T-helper 1 cell treated with Interleukin-12 subunit alpha and Interleukin-12 subunit beta and Interleukin-4 antibody, amounts not matched to agents 30 ng/mL and 1 ng/mL, for 36 hours (primary cell): ENCODE data around the gene BNIP2. TPM values are rescaled to one million over a fixed set of nuclear protein-coding genes. Genes with fewer than 3 reads are reported as not detected.
"Not testable (repeated sequence)": the region's sequence is repeated elsewhere in the genome, so short reads cannot be mapped to it uniquely, and the experiment has no call there.

Source experiments
- intact Hi-C: fragments of 100-400 bp; cut with micrococcal nuclease; formaldehyde crosslinking; loops from one replicate; pipeline ENCODE4 v1.15.1; 2024
- total RNA-seq: library from RNA; stranded (reverse); gene quantifications from 2 replicates; pipeline ENCODE4 v1.2.3, GENCODE V29; 2022

BNIP2 gene
- 70.6 and 76.2 TPM in 2 replicates for total RNA-seq

- intact Hi-C loops = loop anchor here (1.0 to 10.0 kb wide), 14 partner anchors 32 to 961 kb away; partner anchors contain the start of genes CCNB2, GTF2A2, ICE2 and MINDY2
Observed at GRCh38 chr15:59688782-59689625, at the start of gene BNIP2. Gene BNIP2, minus strand, starts transcription at chr15:59689320. Its CDS starts 6,863 bp downstream, at chr15:59682457.

- intact Hi-C loops = no loop called here
Observed at GRCh38 chr15:59738676-59739075, 49.6 kb upstream of the BNIP2 start.

- intact Hi-C loops = no loop called here
Observed at GRCh38 chr15:59736181-59736580, 47.1 kb upstream of the BNIP2 start.

- intact Hi-C loops = loop anchor here (1.0 to 10.0 kb wide), 5 partner anchors 34 to 601 kb away; no protein-coding TSS in a partner anchor
Observed at GRCh38 chr15:59725151-59725486, 36.0 kb upstream of the BNIP2 start.

GRCh38 chr15:59723687-59724346 is 34.7 kb upstream of the BNIP2 start:
- intact Hi-C loops = loop anchor here (10.0 kb wide), 1 partner anchor 271 kb away; no protein-coding TSS in a partner anchor

GRCh38 chr15:59722476-59722875 is 33.4 kb upstream of the BNIP2 start:
- intact Hi-C loops = loop anchor here (10.0 kb wide), 1 partner anchor 272 kb away; no protein-coding TSS in a partner anchor

- intact Hi-C loops = loop anchor here (10.0 kb wide), 1 partner anchor 273 kb away; no protein-coding TSS in a partner anchor
Observed at GRCh38 chr15:59722037-59722436, 32.9 kb upstream of the BNIP2 start.

GRCh38 chr15:59721411-59721810 is 32.3 kb upstream of the BNIP2 start:
- intact Hi-C loops = loop anchor here (10.0 kb wide), 1 partner anchor 273 kb away; no protein-coding TSS in a partner anchor

- intact Hi-C loops = no loop called here
Observed at GRCh38 chr15:59713177-59713576, 24.1 kb upstream of the BNIP2 start.

- intact Hi-C loops = no loop called here
Observed at GRCh38 chr15:59711451-59712243, 22.5 kb upstream of the BNIP2 start.

- intact Hi-C loops = no loop called here
Observed at GRCh38 chr15:59707619-59708018, 18.5 kb upstream of the BNIP2 start.

- intact Hi-C loops = no loop called here
Observed at GRCh38 chr15:59703979-59704796, 15.1 kb upstream of the BNIP2 start.

GRCh38 chr15:59702351-59702750 is 13.2 kb upstream of the BNIP2 start:
- intact Hi-C loops = no loop called here

- intact Hi-C loops = no loop called here
Observed at GRCh38 chr15:59701880-59702279, 12.8 kb upstream of the BNIP2 start.

- intact Hi-C loops = no loop called here
Observed at GRCh38 chr15:59699810-59700431, 10.8 kb upstream of the BNIP2 start.

- intact Hi-C loops = not testable (repeated sequence)
Observed at GRCh38 chr15:59698065-59698464, 8.9 kb upstream of the BNIP2 start.

- intact Hi-C loops = no loop called here
Observed at GRCh38 chr15:59696332-59696731, 7.2 kb upstream of the BNIP2 start.

- intact Hi-C loops = no loop called here
Observed at GRCh38 chr15:59694779-59695178, 5.7 kb upstream of the BNIP2 start.

- intact Hi-C loops = loop anchor here (1.0 kb wide), 3 partner anchors 34 to 635 kb away; no protein-coding TSS in a partner anchor
Observed at GRCh38 chr15:59691194-59691805, 2.2 kb upstream of the BNIP2 start.
